SK-N-SH treated with all-trans-retinoic acid at 6 μM for 48 hours (cell line): ENCODE data around the gene TLNRD1.

Experiments used
- ARNTL ChIP-seq: fragments of 450-650 bp; formaldehyde crosslinking; IDR thresholded peaks from 2 replicates; pipeline ENCODE4 v1.5.0; 2020; ENCODE audit warnings: low read depth, mild to moderate bottlenecking, moderate library complexity, borderline replicate concordance
- GLIS3 ChIP-seq: fragments of 250-450 bp; sonication (Bioruptor Pico); IDR thresholded peaks from 2 replicates; pipeline ENCODE4 v1.5.0; 2020; ENCODE audit warnings: mild to moderate bottlenecking, moderate library complexity
- ISL1 ChIP-seq: fragments of 250-450 bp; sonication (Bioruptor Pico); IDR thresholded peaks from 2 replicates; pipeline ENCODE4 v2.1.2; 2022; ENCODE audit warnings: mild to moderate bottlenecking, moderate library complexity
- RARB ChIP-seq: fragments of 250-450 bp; sonication (Bioruptor Pico); IDR thresholded peaks from 2 replicates; pipeline ENCODE4 v1.8.0; 2021; ENCODE audit warnings: mild to moderate bottlenecking, moderate library complexity
- TOX ChIP-seq: fragments of 250-450 bp; sonication (Bioruptor Pico); IDR thresholded peaks from 2 replicates; pipeline ENCODE4 v1.8.0; 2021; ENCODE audit warnings: mild to moderate bottlenecking, moderate library complexity, borderline replicate concordance
- ZNF565 ChIP-seq: fragments of 450-650 bp; formaldehyde crosslinking; conservative IDR thresholded peaks from 2 replicates; pipeline ENCODE4 v1.5.0; 2020; ENCODE audit warnings: low read depth, mild to moderate bottlenecking, moderate library complexity
- ZNF8 ChIP-seq: fragments of 450-650 bp; formaldehyde crosslinking; IDR thresholded peaks from 2 replicates; pipeline ENCODE4 v1.5.0; 2020; ENCODE audit warnings: mild to moderate bottlenecking, moderate library complexity
- TF ChIP-seq, protein P1 (sequence below): fragments of 250-450 bp; sonication (Bioruptor Pico); IDR thresholded peaks from 2 replicates; pipeline ENCODE4 v1.8.0; 2020; ENCODE audit warnings: mild to moderate bottlenecking, moderate library complexity, borderline replicate concordance

DNA sequence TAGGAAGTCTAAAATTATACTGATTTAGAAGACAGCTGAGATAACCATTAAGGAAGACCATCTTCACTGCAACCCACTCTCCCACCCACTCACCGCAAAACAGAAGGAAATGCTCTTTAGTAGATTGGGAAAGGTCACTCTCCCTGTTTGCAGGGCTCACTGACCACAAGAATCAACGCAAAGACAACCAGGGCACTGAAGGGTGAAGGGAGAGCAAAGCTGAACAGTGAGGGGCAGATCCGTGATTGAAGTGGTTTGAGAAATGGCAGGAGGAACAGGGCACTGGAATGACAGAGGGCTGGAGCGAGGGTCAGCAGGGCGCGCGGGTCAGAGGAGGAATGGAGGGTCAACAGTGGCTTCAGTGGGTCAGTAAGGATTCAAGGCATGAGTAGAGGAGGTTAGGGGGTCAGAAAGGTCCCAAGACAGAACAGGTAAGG, 11.6 kb upstream of the TLNRD1 start:
- TF ChIP-seq, protein P1, sequence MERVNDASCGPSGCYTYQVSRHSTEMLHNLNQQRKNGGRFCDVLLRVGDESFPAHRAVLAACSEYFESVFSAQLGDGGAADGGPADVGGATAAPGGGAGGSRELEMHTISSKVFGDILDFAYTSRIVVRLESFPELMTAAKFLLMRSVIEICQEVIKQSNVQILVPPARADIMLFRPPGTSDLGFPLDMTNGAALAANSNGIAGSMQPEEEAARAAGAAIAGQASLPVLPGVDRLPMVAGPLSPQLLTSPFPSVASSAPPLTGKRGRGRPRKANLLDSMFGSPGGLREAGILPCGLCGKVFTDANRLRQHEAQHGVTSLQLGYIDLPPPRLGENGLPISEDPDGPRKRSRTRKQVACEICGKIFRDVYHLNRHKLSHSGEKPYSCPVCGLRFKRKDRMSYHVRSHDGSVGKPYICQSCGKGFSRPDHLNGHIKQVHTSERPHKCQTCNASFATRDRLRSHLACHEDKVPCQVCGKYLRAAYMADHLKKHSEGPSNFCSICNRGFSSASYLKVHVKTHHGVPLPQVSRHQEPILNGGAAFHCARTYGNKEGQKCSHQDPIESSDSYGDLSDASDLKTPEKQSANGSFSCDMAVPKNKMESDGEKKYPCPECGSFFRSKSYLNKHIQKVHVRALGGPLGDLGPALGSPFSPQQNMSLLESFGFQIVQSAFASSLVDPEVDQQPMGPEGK (CRISPR knock-in tag), result no peak
- TF ChIP-seq RARB (CRISPR knock-in tag), result no peak
- no peak for TF ChIP-seq ISL1 (CRISPR knock-in tag)
- no peak for TF ChIP-seq ZNF8 (CRISPR knock-in tag)
- no peak for TF ChIP-seq ZNF565 (CRISPR knock-in tag)
- no peak for TF ChIP-seq ARNTL (CRISPR knock-in tag)
- no peak for TF ChIP-seq GLIS3 (CRISPR knock-in tag)
- TF ChIP-seq TOX, result no peak
